Measurements from ENCODE around the gene BMPR1A. TPM values are rescaled to one million over a fixed set of nuclear protein-coding genes. Genes with fewer than 3 reads are reported as not detected.

Gene BMPR1A
- total RNA-seq, 1 experiment from 2014 or later = 94.3 TPM

DNA sequence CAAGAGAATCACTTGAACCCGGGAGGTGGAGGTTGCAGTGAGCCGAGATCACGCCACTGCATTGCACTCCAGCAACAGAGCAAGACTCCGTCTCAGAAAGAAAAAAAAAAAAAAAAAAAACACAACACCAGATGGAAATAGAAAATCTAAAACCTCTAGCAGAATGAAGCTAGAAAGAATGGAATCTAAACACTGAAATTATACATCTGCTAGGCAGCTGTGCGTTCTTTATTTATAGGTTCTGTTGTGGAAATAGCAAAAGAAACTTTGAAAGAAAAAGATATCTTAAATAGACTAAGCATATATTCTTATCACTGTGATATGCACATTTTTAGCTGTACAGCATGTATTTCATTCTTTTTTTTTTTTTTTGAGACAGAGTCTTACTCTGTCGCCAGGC lies 17.1 kb downstream of the BMPR1A start:
- Histone ChIP-seq H3K4me3 (ENCODE audit: low read depth in 2 of 2, low read length in 2 of 2) (no peak overlapping the region), H3K27ac (ENCODE audit: low read length) (no peak overlapping the region), H3K36me3 (ENCODE audit: control insufficient read depth, insufficient read depth, low read length) (no peaks in the 10 kb centered on the region), H3K4me1 (ENCODE audit: control insufficient read depth, insufficient read depth, low read length) (peaks cover 29% of the 10 kb centered on the region), H3K27me3 (ENCODE audit: control insufficient read depth, insufficient read depth, low read length) (no peaks in the 10 kb centered on the region), H3K9me3 (ENCODE audit: control insufficient read depth, insufficient read depth, low read depth, low read length) (no peaks in the 10 kb centered on the region)
- ChIA-PET POLR2A (interaction anchor here (0.6 kb wide), 1 partner anchor 17 kb away, joined by 8 read pairs; the partner anchor contains the start of gene BMPR1A), CTCF (no interaction called here)
- DNase-seq (ENCODE audit: low read depth, low spot score) (no peak), ATAC-seq (no peak)
- intact Hi-C loops (cut with micrococcal nuclease; ENCODE audit: unreplicated experiment) (no loop called here), in situ Hi-C loops (cut with HindIII; ENCODE audit: low pct_unique_long_range_greater_than_20kb, low sequenced_read_pairs) (no loop called here)
- no TSS peak for BruUV-seq (replicated peaks)
- no peak for TF ChIP-seq SIN3A (IDR thresholded peaks at IDR 0.05; ENCODE audit: borderline replicate concordance, insufficient read depth, low read depth, low read length)
- TF ChIP-seq, protein P1, sequence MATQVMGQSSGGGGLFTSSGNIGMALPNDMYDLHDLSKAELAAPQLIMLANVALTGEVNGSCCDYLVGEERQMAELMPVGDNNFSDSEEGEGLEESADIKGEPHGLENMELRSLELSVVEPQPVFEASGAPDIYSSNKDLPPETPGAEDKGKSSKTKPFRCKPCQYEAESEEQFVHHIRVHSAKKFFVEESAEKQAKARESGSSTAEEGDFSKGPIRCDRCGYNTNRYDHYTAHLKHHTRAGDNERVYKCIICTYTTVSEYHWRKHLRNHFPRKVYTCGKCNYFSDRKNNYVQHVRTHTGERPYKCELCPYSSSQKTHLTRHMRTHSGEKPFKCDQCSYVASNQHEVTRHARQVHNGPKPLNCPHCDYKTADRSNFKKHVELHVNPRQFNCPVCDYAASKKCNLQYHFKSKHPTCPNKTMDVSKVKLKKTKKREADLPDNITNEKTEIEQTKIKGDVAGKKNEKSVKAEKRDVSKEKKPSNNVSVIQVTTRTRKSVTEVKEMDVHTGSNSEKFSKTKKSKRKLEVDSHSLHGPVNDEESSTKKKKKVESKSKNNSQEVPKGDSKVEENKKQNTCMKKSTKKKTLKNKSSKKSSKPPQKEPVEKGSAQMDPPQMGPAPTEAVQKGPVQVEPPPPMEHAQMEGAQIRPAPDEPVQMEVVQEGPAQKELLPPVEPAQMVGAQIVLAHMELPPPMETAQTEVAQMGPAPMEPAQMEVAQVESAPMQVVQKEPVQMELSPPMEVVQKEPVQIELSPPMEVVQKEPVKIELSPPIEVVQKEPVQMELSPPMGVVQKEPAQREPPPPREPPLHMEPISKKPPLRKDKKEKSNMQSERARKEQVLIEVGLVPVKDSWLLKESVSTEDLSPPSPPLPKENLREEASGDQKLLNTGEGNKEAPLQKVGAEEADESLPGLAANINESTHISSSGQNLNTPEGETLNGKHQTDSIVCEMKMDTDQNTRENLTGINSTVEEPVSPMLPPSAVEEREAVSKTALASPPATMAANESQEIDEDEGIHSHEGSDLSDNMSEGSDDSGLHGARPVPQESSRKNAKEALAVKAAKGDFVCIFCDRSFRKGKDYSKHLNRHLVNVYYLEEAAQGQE (IDR thresholded peaks at IDR 0.05; ENCODE audit: insufficient read depth in 1 of 2, low read depth in 2 of 2, low read length in 1 of 2) = no peak
- TF ChIP-seq CTCF (IDR thresholded peaks at IDR 0.05) = no peak
- no peak for TF ChIP-seq POLR2AphosphoS5 (IDR thresholded peaks at IDR 0.05; ENCODE audit: low read depth, low read length)

- BruUV-seq (replicated peaks) = no TSS peak
- DNase-seq (ENCODE audit: low read depth, low spot score) = no peak
Measured at GRCh38 chr10:86775056-86775869, 18.8 kb downstream of the BMPR1A start.

More at GRCh38 chr10:86775056-86775869, 18.8 kb downstream of the BMPR1A start:
- H3K27me3 ChIP-seq (ENCODE audit: control insufficient read depth, insufficient read depth, low read length) = no peaks in the 10 kb centered on the region
- H3K27ac ChIP-seq (ENCODE audit: low read length) = no peak overlapping the region
- no peak for ATAC-seq
- in situ Hi-C loops (cut with HindIII; ENCODE audit: low pct_unique_long_range_greater_than_20kb, low sequenced_read_pairs) = no loop called here
- POLR2A ChIA-PET = no interaction called here
- no peaks in the 10 kb centered on the region for H3K9me3 ChIP-seq (ENCODE audit: control insufficient read depth, insufficient read depth, low read depth, low read length)
- peaks cover 27% of the 10 kb centered on the region for H3K4me1 ChIP-seq (ENCODE audit: control insufficient read depth, insufficient read depth, low read length)
- no peak for TF ChIP-seq TCF7L2 (IDR thresholded peaks at IDR 0.05; ENCODE audit: low read depth, low read length)
- TF ChIP-seq POLR2AphosphoS5 (IDR thresholded peaks at IDR 0.05; ENCODE audit: low read depth, low read length) = no peak
- TF ChIP-seq, protein P1 (IDR thresholded peaks at IDR 0.05; ENCODE audit: insufficient read depth in 1 of 2, low read depth in 2 of 2, low read length in 1 of 2) = no peak
- no peak for TF ChIP-seq CTCF (IDR thresholded peaks at IDR 0.05)
- no peak for TF ChIP-seq SIN3A (IDR thresholded peaks at IDR 0.05; ENCODE audit: borderline replicate concordance, insufficient read depth, low read depth, low read length)
- H3K36me3 ChIP-seq (ENCODE audit: control insufficient read depth, insufficient read depth, low read length) = no peaks in the 10 kb centered on the region
- CTCF ChIA-PET = interaction anchor here (1.2 kb wide), 1 partner anchor 24 kb away, joined by 3 read pairs; no protein-coding TSS in a partner anchor
- H3K4me3 ChIP-seq (ENCODE audit: low read depth in 2 of 2, low read length in 2 of 2) = no peak overlapping the region
- intact Hi-C loops (cut with micrococcal nuclease; ENCODE audit: unreplicated experiment) = no loop called here

Data from Panc1 (cell line).